ENCODE measurements around the gene LYST. TPM values are rescaled to one million over a fixed set of nuclear protein-coding genes. Genes with fewer than 3 reads are reported as not detected.

Gene LYST
- polyA plus RNA-seq, 1 donor (not counting 4 experiments of a cell fraction or from before 2014, with no cell fraction given): 24.7 TPM

- Histone ChIP-seq H3K9me3 (ENCODE audit: control insufficient read depth, low read depth, low read length) (no peaks in the 10 kb centered on the region), H3K36me3 (ENCODE audit: control insufficient read depth in 2 of 2, extremely low read depth in 1 of 2, insufficient read depth in 2 of 2, low read length in 2 of 2) (no peaks in the 10 kb centered on the region), H3K27me3 (ENCODE audit: control insufficient read depth, extremely low read depth, insufficient read depth, low read length) (no peaks in the 10 kb centered on the region), H3K79me2 (ENCODE audit: control insufficient read depth, insufficient read depth, low read length) (no peaks in the 10 kb centered on the region), H3K9ac (ENCODE audit: control insufficient read depth, extremely low read depth, insufficient read depth, low read length) (no peak overlapping the region), H3K4me1 (ENCODE audit: control insufficient read depth, extremely low read depth, insufficient read depth, low read length) (peaks cover 9% of the 10 kb centered on the region), H3K9me1 (ENCODE audit: control insufficient read depth, extremely low read depth, insufficient read depth, low read length) (no peaks in the 10 kb centered on the region), H3K4me2 (ENCODE audit: control insufficient read depth, extremely low read depth, insufficient read depth, low read depth, low read length) (no peak overlapping the region), H2AFZ (ENCODE audit: control insufficient read depth, low read length) (no peak overlapping the region), H3K4me3 (ENCODE audit: control insufficient read depth in 2 of 3, extremely low read depth in 1 of 3, insufficient read depth in 2 of 3, low read depth in 1 of 3, low read length in 3 of 3) (no peak overlapping the region), H4K20me1 (ENCODE audit: control insufficient read depth, extremely low read depth, insufficient read depth, low read length) (no peaks in the 10 kb centered on the region), H3K27ac (ENCODE audit: control insufficient read depth, insufficient read depth, low read length) (no peak overlapping the region)
- no peak for FAIRE-seq
- no peak for DNase-seq (ENCODE audit: low read depth, low spot score)
- dilution Hi-C loops (cut with MboI; ENCODE audit: extremely low pct_ligation_motif_present, low sequenced_read_pairs): no loop called here
- TF ChIP-seq EZH2 (IDR thresholded peaks at IDR 0.05; ENCODE audit: low read length): no peak
- TF ChIP-seq, protein P1, sequence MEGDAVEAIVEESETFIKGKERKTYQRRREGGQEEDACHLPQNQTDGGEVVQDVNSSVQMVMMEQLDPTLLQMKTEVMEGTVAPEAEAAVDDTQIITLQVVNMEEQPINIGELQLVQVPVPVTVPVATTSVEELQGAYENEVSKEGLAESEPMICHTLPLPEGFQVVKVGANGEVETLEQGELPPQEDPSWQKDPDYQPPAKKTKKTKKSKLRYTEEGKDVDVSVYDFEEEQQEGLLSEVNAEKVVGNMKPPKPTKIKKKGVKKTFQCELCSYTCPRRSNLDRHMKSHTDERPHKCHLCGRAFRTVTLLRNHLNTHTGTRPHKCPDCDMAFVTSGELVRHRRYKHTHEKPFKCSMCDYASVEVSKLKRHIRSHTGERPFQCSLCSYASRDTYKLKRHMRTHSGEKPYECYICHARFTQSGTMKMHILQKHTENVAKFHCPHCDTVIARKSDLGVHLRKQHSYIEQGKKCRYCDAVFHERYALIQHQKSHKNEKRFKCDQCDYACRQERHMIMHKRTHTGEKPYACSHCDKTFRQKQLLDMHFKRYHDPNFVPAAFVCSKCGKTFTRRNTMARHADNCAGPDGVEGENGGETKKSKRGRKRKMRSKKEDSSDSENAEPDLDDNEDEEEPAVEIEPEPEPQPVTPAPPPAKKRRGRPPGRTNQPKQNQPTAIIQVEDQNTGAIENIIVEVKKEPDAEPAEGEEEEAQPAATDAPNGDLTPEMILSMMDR (optimal IDR thresholded peaks at IDR 0.05 in 1 of 3, IDR thresholded peaks at IDR 0.05 in 1 of 3, conservative IDR thresholded peaks at IDR 0.05 in 1 of 3; ENCODE audit: extremely low read depth in 1 of 3, insufficient read depth in 2 of 3, low read length in 3 of 3): no peak
These were observed 8.4 kb upstream of the LYST start for GRCh38 chr1:235875036-235875597.

GRCh38 chr1:235874261-235874660, 7.6 kb upstream of the LYST start:
- no peaks in the 10 kb centered on the region for H3K27me3 ChIP-seq (ENCODE audit: control insufficient read depth, extremely low read depth, insufficient read depth, low read length)
- DNase-seq (ENCODE audit: low read depth, low spot score): no peak

More at GRCh38 chr1:235874261-235874660, 7.6 kb upstream of the LYST start:
- Histone ChIP-seq H3K79me2 (ENCODE audit: control insufficient read depth, insufficient read depth, low read length) (no peaks in the 10 kb centered on the region), H2AFZ (ENCODE audit: control insufficient read depth, low read length) (no peak overlapping the region), H3K4me2 (ENCODE audit: control insufficient read depth, extremely low read depth, insufficient read depth, low read depth, low read length) (no peak overlapping the region), H3K27ac (ENCODE audit: control insufficient read depth, insufficient read depth, low read length) (no peak overlapping the region), H3K36me3 (ENCODE audit: control insufficient read depth in 2 of 2, extremely low read depth in 1 of 2, insufficient read depth in 2 of 2, low read length in 2 of 2) (no peaks in the 10 kb centered on the region), H3K9me1 (ENCODE audit: control insufficient read depth, extremely low read depth, insufficient read depth, low read length) (no peaks in the 10 kb centered on the region), H3K4me1 (ENCODE audit: control insufficient read depth, extremely low read depth, insufficient read depth, low read length) (peaks cover 9% of the 10 kb centered on the region), H3K4me3 (ENCODE audit: control insufficient read depth in 2 of 3, extremely low read depth in 1 of 3, insufficient read depth in 2 of 3, low read depth in 1 of 3, low read length in 3 of 3) (no peak overlapping the region), H4K20me1 (ENCODE audit: control insufficient read depth, extremely low read depth, insufficient read depth, low read length) (no peaks in the 10 kb centered on the region), H3K9ac (ENCODE audit: control insufficient read depth, extremely low read depth, insufficient read depth, low read length) (no peak overlapping the region), H3K9me3 (ENCODE audit: control insufficient read depth, low read depth, low read length) (no peaks in the 10 kb centered on the region)
- dilution Hi-C loops (cut with MboI; ENCODE audit: extremely low pct_ligation_motif_present, low sequenced_read_pairs): no loop called here
- TF ChIP-seq, protein P1 (optimal IDR thresholded peaks at IDR 0.05 in 1 of 3, IDR thresholded peaks at IDR 0.05 in 1 of 3, conservative IDR thresholded peaks at IDR 0.05 in 1 of 3; ENCODE audit: extremely low read depth in 1 of 3, insufficient read depth in 2 of 3, low read length in 3 of 3): no peak
- TF ChIP-seq EZH2 (IDR thresholded peaks at IDR 0.05; ENCODE audit: low read length): no peak
- FAIRE-seq: no peak
